Psoas muscle (tissue), 8 donors: ENCODE data around the gene RPS21. TPM values are rescaled to one million over a fixed set of nuclear protein-coding genes. Genes with fewer than 3 reads are reported as not detected.

ENCODE experiments used
- ATAC-seq, 4 donors: fragments of 200-7000 bp; cut with Tn5 transposase; one replicate each; pipeline ENCODE4 v1.9.1; 2020; ENCODE audit warnings: moderate library complexity in 3 of 4, mild to moderate bottlenecking in 2 of 4
- DNase-seq, 2 donors: peaks; one replicate each; pipeline ENCODE4 v3.0.0-alpha.2; 2020
- H3K27ac ChIP-seq: fragments of 200-600 bp; one replicate; pipeline ENCODE4 v1.8.0; 2022
- H3K27me3 ChIP-seq, 3 donors: fragments of 200-600 bp in 1 of 3; one replicate each; pipeline versions ENCODE4 v1.6.1 to v1.8.0; 2013 to 2022; ENCODE audit warnings: low read length in 2 of 3, mild to moderate bottlenecking in 2 of 3, moderate library complexity in 1 of 3; ENCODE audit not compliant: insufficient read depth in 3 of 3
- H3K36me3 ChIP-seq, 2 donors: fragments of 200-600 bp in 1 of 2; one replicate each; pipeline versions ENCODE4 v1.6.1 to v1.8.0; 2013 to 2022; ENCODE audit warnings: low read depth in 1 of 2, mild to moderate bottlenecking in 1 of 2, moderate library complexity in 1 of 2; ENCODE audit not compliant: insufficient read depth in 1 of 2
- H3K4me1 ChIP-seq: fragments of 200-600 bp; one replicate; pipeline ENCODE4 v1.8.0; 2022
- H3K4me3 ChIP-seq: fragments of 200-600 bp; one replicate; pipeline ENCODE4 v1.8.0; 2022; ENCODE audit warnings: mild to moderate bottlenecking
- H3K9me3 ChIP-seq: fragments of 200-600 bp; one replicate; pipeline ENCODE4 v1.8.0; 2022
- CTCF ChIP-seq: fragments of 200-600 bp; IDR thresholded peaks from one replicate; pipeline ENCODE4 v1.8.0; 2022; ENCODE audit warnings: antibody characterized with exemption
- WGBS, 3 donors: extraction: QIAGEN DNeasy Blood & Tissue Kit; methylation state at CpG; one replicate each; pipeline versions ENCODE4 v1.1.6 to v1.1.7; 2013; 5-methylcytosine and 5-hydroxymethylcytosine counted together
- intact Hi-C, 2 donors: fragments of 100-400 bp; cut with DNase I; formaldehyde crosslinking; loops; one replicate each; pipeline versions ENCODE4 v1.11.0 to v1.14.2; 2022
- polyA plus RNA-seq, 3 donors: library from polyadenylated mRNA; stranded (reverse); fragments of 200-250 nt; gene quantifications; one replicate each; pipeline ENCODE4 v1.2.3, GENCODE V29; 2013
- total RNA-seq, 4 donors: library from RNA; stranded (reverse); fragmentation: NEBNext Ultra II Directional in 2 of 4; extraction: Animal tissue kit (Norgen Biotek cat#: 25700) in 2 of 4; gene quantifications; one replicate each; pipeline versions ENCODE4 v1.2.1 to v1.2.4, GENCODE V29; 2021 to 2023
- donor health status: healthy with polysubstance abuse.
- donor health status: DM: no; HTN: no; CAD: no; lungs with moderate emphysema.
- donor health status: Bipolar disorder and iron deficiency.
- donor health status: healthy.
- donor health status: DM: yes; HTN: yes; CAD: no.
- donor health status: DM: no; HTN: no; CAD: no.
- donor health status: DM: no; HTN: no; CAD: no.
- donor health status: DM: yes; HTN: yes; CAD: no.

RPS21 gene
- total and polyA plus RNA-seq, 7 donors: 602 to 5,162 (median 1,206) TPM

DNA sequence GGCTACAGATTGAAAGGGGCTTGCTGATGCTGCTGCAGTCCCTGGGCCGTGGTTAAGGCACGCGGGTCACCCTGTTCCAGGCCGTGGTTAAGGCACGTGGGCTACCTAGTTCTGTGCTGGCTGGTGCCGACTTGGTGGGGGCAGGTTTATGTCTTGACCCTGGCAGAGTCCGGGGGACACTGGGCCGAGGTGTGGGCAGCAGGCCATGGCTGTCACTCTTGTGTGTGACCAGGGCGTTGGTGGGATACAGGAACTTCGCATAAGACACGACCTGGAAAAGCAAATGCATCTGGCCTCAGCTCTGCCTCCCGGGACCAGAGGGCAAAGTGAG, 6.4 kb downstream of the RPS21 start:
- 83 to 88% (median 84%) methylated on average over 12 of the region's 12 CpGs for WGBS, 3 donors
- H3K36me3 ChIP-seq: peaks cover 0 to 62% of the 10 kb centered on the region in 2 donors
- no peaks in the 10 kb centered on the region for H3K9me3 ChIP-seq
- H3K4me3 ChIP-seq: no peak overlapping the region
- H3K27me3 ChIP-seq: no peaks in the 10 kb centered on the region
- ATAC-seq: no peak
- no peak for DNase-seq
- no peak for TF ChIP-seq CTCF
- H3K4me1 ChIP-seq: peaks cover under 1% of the 10 kb centered on the region
- intact Hi-C loops: no loop called here
- H3K27ac ChIP-seq: no peak overlapping the region

GRCh38 chr20:62393830-62394229, 6.9 kb downstream of the RPS21 start:
- H3K36me3 ChIP-seq: peaks cover 0 to 57% of the 10 kb centered on the region in 2 donors
- DNase-seq: no peak
- intact Hi-C loops: no loop called here

DNA sequence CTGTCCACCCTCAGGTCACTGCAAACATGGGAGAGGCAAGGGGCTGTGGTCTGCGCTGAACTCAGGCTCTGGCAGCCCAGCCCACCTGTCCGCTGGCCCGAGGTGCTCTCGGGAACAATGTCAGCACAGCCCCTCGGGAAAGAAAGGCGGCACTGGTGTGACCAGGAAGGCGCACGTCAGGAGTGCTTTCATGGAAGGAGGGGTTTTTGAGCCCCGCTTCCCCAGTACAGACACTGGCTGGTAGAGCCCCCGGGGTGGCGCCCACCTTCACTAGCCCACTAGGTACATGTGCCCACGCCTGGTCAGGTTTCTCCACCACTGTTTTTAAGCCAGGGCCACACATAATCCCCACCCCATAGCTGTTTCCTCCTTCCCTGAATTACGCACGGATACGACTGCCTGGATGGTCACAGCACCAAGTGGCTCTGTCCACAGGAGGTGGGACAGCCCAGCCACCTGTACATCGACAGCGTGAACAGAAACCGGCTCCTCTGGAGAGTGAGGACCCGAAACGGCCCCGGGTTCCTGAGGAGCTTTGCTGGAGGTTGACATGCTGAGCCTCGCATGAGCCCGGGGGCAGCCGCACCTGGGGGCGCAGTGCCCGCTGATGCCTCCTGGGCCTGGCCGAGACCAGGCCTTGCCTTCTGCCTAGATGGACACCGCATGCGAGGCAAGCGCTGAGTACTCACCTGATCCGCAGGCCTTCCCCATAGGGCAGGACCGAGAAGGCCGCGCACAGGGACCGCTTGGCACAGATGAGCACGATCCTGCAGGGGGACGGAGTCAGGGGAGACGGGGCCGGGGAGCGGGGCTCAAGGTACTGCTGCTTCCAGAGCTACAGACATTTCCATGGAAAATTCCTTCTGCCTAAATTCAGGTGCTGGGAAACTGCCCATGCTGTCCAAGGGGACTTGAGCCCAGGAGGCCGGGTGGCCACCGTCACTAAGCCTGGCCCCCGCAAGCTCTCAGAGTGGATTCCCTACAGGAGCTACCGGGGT, 7.6 kb downstream of the RPS21 start:
- no peak for DNase-seq
- peaks cover 0 to 50% of the 10 kb centered on the region in 2 donors for H3K36me3 ChIP-seq

More at GRCh38 chr20:62393830-62394229, 6.9 kb downstream of the RPS21 start:
- Histone ChIP-seq H3K4me1 (no peaks in the 10 kb centered on the region), H3K27ac (no peak overlapping the region), H3K4me3 (no peak overlapping the region), H3K9me3 (no peaks in the 10 kb centered on the region), H3K27me3 (no peaks in the 10 kb centered on the region)
- no peak for TF ChIP-seq CTCF
- ATAC-seq: no peak
- WGBS, 3 donors: 90 to 92% (median 91%) methylated on average over 24 of the region's 24 CpGs

DNA sequence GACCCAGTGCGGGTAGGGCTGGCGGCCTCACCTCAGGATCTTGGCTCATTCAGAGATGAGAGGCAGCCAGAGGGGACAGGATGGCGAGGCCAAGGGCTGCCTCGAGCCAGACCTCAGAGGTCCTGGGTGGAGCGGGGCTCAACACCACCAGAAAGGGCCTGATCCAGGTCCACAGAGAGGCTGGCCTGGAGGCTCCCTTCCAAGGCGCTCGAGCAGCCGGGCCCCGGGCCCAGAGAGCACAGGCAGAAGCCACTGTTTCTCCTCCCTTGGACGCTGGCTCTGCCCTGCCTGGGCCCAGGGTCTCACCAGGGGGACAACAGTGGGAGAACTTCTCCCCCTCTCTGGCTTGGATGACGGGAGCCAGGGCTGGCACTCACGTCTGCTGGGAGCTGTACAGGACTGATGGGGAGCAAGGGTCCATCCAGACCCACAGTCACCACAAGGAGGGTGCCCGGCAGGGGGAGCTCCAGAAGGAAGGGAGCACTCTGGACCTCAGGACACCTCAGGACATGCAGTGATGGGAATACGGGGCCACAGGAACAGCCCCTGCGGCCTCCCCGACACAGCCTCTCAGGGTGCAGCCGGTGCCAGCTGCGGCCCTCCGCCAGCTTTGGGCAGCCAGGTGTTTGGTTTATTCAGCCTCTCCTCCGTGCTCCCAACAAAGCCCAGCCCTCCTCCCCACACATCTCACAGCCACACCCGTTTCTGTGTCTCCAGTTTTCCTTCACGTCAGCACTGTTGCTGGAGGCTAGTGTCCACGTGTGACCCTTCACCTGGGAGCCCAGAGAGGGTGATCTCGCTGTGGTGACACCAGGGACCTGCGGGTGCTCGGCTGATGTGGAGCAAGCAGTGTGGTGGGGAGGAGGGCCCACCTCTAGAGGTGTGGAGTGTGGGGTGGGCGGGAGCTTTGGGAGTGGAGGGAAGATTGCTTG, 8.7 kb downstream of the RPS21 start:
- H3K4me3 ChIP-seq: no peak overlapping the region
- TF ChIP-seq CTCF: no peak
- peaks cover 0 to 40% of the 10 kb centered on the region in 2 donors for H3K36me3 ChIP-seq
- no peaks in the 10 kb centered on the region for H3K27me3 ChIP-seq
- intact Hi-C loops: no loop called here
- no peaks in the 10 kb centered on the region for H3K9me3 ChIP-seq
- no peak overlapping the region for H3K27ac ChIP-seq
- WGBS, 3 donors: 86 to 90% (median 90%) methylated on average over 23 to 27 of the region's 27 CpGs
- no peak for DNase-seq
- ATAC-seq: no peak
- no peaks in the 10 kb centered on the region for H3K4me1 ChIP-seq

More for the DNA sequence above, 7.6 kb downstream of the RPS21 start:
- TF ChIP-seq CTCF: no peak
- no peak for ATAC-seq
- Histone ChIP-seq H3K27me3 (no peaks in the 10 kb centered on the region), H3K4me1 (no peaks in the 10 kb centered on the region), H3K4me3 (no peak overlapping the region), H3K27ac (no peak overlapping the region), H3K9me3 (no peaks in the 10 kb centered on the region)
- intact Hi-C loops: no loop called here
- 92 to 95% (median 93%) methylated on average over 44 of the region's 44 CpGs for WGBS, 3 donors
